ENCODE data around the gene P2RX7.
A peak's percentile ranks its signal among the peaks of the same experiment; 100 is the strongest.

The P2RX7 gene

GRCh38 chr12:121132601-121133481 lies at the start of gene P2RX7:
Gene P2RX7, plus strand, starts transcription at chr12:121132876. Its CDS starts 95 bp downstream, at chr12:121132971.
- peak; percentile 81 for DNase-seq

GRCh38 chr12:121084229-121084628 lies 48.4 kb upstream of the P2RX7 start:
- DNase-seq, result no peak

GRCh38 chr12:121085069-121085468 lies 47.6 kb upstream of the P2RX7 start:
- no peak for DNase-seq

- no peak for DNase-seq
Measured at GRCh38 chr12:121085506-121086353, 46.9 kb upstream of the P2RX7 start.

GRCh38 chr12:121086781-121087295 lies 45.8 kb upstream of the P2RX7 start:
- no peak for DNase-seq

- no peak for DNase-seq
Measured at GRCh38 chr12:121087467-121088194, 45.0 kb upstream of the P2RX7 start.

GRCh38 chr12:121088195-121088585 lies 44.5 kb upstream of the P2RX7 start:
- no peak for DNase-seq

- DNase-seq, result no peak
Measured at GRCh38 chr12:121089031-121089812, 43.5 kb upstream of the P2RX7 start.

- DNase-seq, result no peak
Measured at GRCh38 chr12:121089813-121090430, 42.8 kb upstream of the P2RX7 start.

- DNase-seq, result no peak
Measured at GRCh38 chr12:121090586-121091514, 41.8 kb upstream of the P2RX7 start.

- DNase-seq, result no peak
Measured at GRCh38 chr12:121092034-121092433, 40.6 kb upstream of the P2RX7 start.

- no peak for DNase-seq
Measured at GRCh38 chr12:121093487-121093891, 39.2 kb upstream of the P2RX7 start.

GRCh38 chr12:121095544-121096198 lies 37.0 kb upstream of the P2RX7 start:
- DNase-seq, result peak; percentile 83

- DNase-seq, result no peak
Measured at GRCh38 chr12:121096199-121096798, 36.4 kb upstream of the P2RX7 start.

- no peak for DNase-seq
Measured at GRCh38 chr12:121099779-121100178, 32.9 kb upstream of the P2RX7 start.

GRCh38 chr12:121102307-121102706 lies 30.4 kb upstream of the P2RX7 start:
- DNase-seq, result no peak

GRCh38 chr12:121107681-121108080 lies 25.0 kb upstream of the P2RX7 start:
- no peak for DNase-seq

- DNase-seq, result no peak
Measured at GRCh38 chr12:121108492-121108891, 24.2 kb upstream of the P2RX7 start.

- DNase-seq, result peak; percentile 47
Measured at GRCh38 chr12:121110211-121110940, 22.3 kb upstream of the P2RX7 start.
